ENCODE results near the gene OR4D10. TPM values are rescaled to one million over a fixed set of nuclear protein-coding genes. Genes with fewer than 3 reads are reported as not detected.

The OR4D10 gene
- total RNA-seq, 1 donor, result not detected

DNA sequence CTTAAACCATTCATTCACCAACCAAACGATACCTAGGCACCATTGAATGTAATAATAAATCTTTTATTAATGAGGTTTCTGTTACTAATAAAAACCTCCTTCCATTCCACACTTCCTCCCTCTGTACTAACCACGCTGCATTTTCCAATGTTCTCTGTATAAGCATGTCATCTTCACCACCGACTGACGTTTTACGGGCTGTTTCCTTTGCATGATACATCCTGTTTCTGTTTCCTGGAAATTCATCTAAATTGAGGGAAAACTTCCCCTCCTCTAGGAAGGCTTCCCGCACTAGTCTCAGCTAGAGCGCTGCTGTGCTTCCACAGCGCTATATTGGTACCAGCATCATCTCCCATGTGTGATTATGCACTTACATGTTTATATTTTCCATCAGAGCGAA is 2.1 kb downstream of the OR4D10 start:
- TF ChIP-seq, protein P1, sequence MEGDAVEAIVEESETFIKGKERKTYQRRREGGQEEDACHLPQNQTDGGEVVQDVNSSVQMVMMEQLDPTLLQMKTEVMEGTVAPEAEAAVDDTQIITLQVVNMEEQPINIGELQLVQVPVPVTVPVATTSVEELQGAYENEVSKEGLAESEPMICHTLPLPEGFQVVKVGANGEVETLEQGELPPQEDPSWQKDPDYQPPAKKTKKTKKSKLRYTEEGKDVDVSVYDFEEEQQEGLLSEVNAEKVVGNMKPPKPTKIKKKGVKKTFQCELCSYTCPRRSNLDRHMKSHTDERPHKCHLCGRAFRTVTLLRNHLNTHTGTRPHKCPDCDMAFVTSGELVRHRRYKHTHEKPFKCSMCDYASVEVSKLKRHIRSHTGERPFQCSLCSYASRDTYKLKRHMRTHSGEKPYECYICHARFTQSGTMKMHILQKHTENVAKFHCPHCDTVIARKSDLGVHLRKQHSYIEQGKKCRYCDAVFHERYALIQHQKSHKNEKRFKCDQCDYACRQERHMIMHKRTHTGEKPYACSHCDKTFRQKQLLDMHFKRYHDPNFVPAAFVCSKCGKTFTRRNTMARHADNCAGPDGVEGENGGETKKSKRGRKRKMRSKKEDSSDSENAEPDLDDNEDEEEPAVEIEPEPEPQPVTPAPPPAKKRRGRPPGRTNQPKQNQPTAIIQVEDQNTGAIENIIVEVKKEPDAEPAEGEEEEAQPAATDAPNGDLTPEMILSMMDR (IDR thresholded peaks at IDR 0.05; ENCODE audit: extremely low read depth, low read depth, low read length), result no peak
- Histone ChIP-seq H4K20me1 (ENCODE audit: insufficient read depth, low read length) (no peaks in the 10 kb centered on the region), H3K27me3 (ENCODE audit: insufficient read depth, low read length) (no peaks in the 10 kb centered on the region), H3K9me3 (ENCODE audit: low read depth, low read length) (no peaks in the 10 kb centered on the region), H3K79me2 (ENCODE audit: insufficient read depth, low read length) (no peaks in the 10 kb centered on the region), H3K4me1 (ENCODE audit: insufficient read depth, low read length) (no peaks in the 10 kb centered on the region), H3K27ac (ENCODE audit: low read depth, low read length) (no peak overlapping the region), H3K4me2 (ENCODE audit: insufficient read depth, low read length) (no peak overlapping the region), H3K4me3 (ENCODE audit: insufficient read depth, low read length) (no peak overlapping the region), H2AFZ (ENCODE audit: low read length) (no peak overlapping the region), H3K36me3 (ENCODE audit: insufficient read depth, low read length) (no peaks in the 10 kb centered on the region)
- DNase-seq (ENCODE audit: insufficient read length, low spot score, missing footprints), result no peak

DNA sequence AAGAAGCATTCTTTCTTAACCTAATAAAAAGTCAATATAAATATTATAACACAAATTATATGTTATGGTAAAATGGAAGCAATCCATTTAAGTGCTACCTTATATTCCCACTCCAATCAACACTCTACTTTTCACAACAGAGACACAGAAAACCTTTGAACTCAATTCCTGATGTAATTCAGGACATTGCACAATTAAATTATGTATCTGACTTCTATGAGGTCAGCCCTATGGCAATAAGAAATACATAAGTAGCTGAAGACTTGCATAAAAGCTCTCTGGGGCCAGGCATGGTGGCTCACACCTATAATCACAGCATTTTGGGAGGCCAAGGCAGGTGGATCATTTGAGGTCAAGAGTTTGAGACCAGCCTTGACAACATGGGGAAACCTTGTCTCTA is 6.8 kb downstream of the OR4D10 start:
- Histone ChIP-seq H3K27ac (ENCODE audit: low read depth, low read length) (no peak overlapping the region), H3K79me2 (ENCODE audit: insufficient read depth, low read length) (no peaks in the 10 kb centered on the region), H3K4me1 (ENCODE audit: insufficient read depth, low read length) (no peaks in the 10 kb centered on the region), H4K20me1 (ENCODE audit: insufficient read depth, low read length) (no peaks in the 10 kb centered on the region), H3K36me3 (ENCODE audit: insufficient read depth, low read length) (no peaks in the 10 kb centered on the region), H2AFZ (ENCODE audit: low read length) (no peak overlapping the region), H3K27me3 (ENCODE audit: insufficient read depth, low read length) (no peaks in the 10 kb centered on the region), H3K4me3 (ENCODE audit: insufficient read depth, low read length) (no peak overlapping the region), H3K4me2 (ENCODE audit: insufficient read depth, low read length) (no peak overlapping the region), H3K9me3 (ENCODE audit: low read depth, low read length) (no peaks in the 10 kb centered on the region)
- DNase-seq (ENCODE audit: insufficient read length, low spot score, missing footprints), result no peak
- TF ChIP-seq, protein P1 (IDR thresholded peaks at IDR 0.05; ENCODE audit: extremely low read depth, low read depth, low read length), result no peak

DNA sequence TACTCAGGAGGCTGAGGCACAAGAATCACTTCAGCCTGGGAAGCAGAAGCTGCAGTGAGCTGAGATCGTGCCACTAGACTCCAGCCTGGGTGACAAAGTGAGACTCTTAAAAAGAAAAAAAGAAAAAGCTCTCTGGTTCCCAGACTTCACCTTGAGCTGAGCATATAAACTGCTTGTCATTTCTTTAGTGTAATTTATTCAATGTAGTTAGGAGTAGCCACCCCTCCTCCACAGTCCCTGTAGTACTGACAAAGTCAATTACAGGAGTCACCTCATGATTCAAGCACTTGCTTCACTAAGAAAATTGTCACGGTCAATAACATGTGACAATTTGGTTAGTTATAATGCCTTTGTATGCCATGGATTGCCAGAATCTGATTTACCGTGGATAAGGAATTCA is 7.2 kb downstream of the OR4D10 start:
- no peak for DNase-seq (ENCODE audit: insufficient read length, low spot score, missing footprints)
- Histone ChIP-seq H3K79me2 (ENCODE audit: insufficient read depth, low read length) (no peaks in the 10 kb centered on the region), H3K9me3 (ENCODE audit: low read depth, low read length) (no peaks in the 10 kb centered on the region), H3K4me3 (ENCODE audit: insufficient read depth, low read length) (no peak overlapping the region), H3K4me2 (ENCODE audit: insufficient read depth, low read length) (no peak overlapping the region), H3K27me3 (ENCODE audit: insufficient read depth, low read length) (no peaks in the 10 kb centered on the region), H3K27ac (ENCODE audit: low read depth, low read length) (no peak overlapping the region), H3K36me3 (ENCODE audit: insufficient read depth, low read length) (no peaks in the 10 kb centered on the region), H3K4me1 (ENCODE audit: insufficient read depth, low read length) (no peaks in the 10 kb centered on the region), H4K20me1 (ENCODE audit: insufficient read depth, low read length) (no peaks in the 10 kb centered on the region), H2AFZ (ENCODE audit: low read length) (no peak overlapping the region)
- TF ChIP-seq, protein P1 (IDR thresholded peaks at IDR 0.05; ENCODE audit: extremely low read depth, low read depth, low read length), result no peak

DNA sequence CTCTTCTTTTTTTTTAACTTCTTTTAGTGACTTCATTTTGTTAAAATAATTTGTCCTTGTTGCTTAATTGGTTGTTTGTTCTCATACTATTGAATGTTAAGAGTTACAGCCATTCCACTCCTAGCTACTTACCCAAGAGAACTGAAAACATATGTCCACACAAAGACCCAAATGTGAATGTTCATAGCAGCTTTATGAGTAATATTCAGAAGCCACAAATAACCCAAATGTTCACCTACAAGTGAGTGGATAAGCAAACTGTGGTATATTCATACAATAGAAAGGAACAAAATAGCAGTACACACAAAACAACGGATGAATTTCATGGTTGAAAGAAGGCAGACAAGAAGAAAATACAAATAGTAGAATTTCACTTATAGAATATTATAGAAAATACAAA is 28.8 kb downstream of the OR4D10 start:
- Histone ChIP-seq H3K4me2 (ENCODE audit: insufficient read depth, low read length) (no peak overlapping the region), H3K36me3 (ENCODE audit: insufficient read depth, low read length) (no peaks in the 10 kb centered on the region), H3K4me1 (ENCODE audit: insufficient read depth, low read length) (no peaks in the 10 kb centered on the region), H3K27me3 (ENCODE audit: insufficient read depth, low read length) (no peaks in the 10 kb centered on the region), H2AFZ (ENCODE audit: low read length) (no peak overlapping the region), H3K4me3 (ENCODE audit: insufficient read depth, low read length) (no peak overlapping the region), H3K27ac (ENCODE audit: low read depth, low read length) (no peak overlapping the region), H3K9me3 (ENCODE audit: low read depth, low read length) (no peaks in the 10 kb centered on the region), H3K79me2 (ENCODE audit: insufficient read depth, low read length) (no peaks in the 10 kb centered on the region), H4K20me1 (ENCODE audit: insufficient read depth, low read length) (no peaks in the 10 kb centered on the region)
- TF ChIP-seq, protein P1 (IDR thresholded peaks at IDR 0.05; ENCODE audit: extremely low read depth, low read depth, low read length), result no peak
- no peak for DNase-seq (ENCODE audit: insufficient read length, low spot score, missing footprints)

Data from osteoblast (primary cell).